Skeletal muscle tissue (tissue), 5 donors: ENCODE measurements around the gene PRSS2. TPM values are rescaled to one million over a fixed set of nuclear protein-coding genes. Genes with fewer than 3 reads are reported as not detected.

Experiments
- H3K27ac ChIP-seq: one replicate; pipeline ENCODE4 v1.7.0; 2013; ENCODE audit warnings: mild to moderate bottlenecking, low read depth, low read length, inconsistent platforms
- H3K27me3 ChIP-seq, 3 donors: one replicate each; pipeline ENCODE4 v1.7.0; 2013; ENCODE audit warnings: low read length in 3 of 3; ENCODE audit not compliant: control insufficient read depth in 3 of 3, insufficient read depth in 3 of 3
- H3K36me3 ChIP-seq, 3 donors: one replicate each; pipeline ENCODE4 v1.7.0; 2013; ENCODE audit warnings: low read length in 3 of 3; ENCODE audit not compliant: control insufficient read depth in 3 of 3, insufficient read depth in 3 of 3
- H3K4me1 ChIP-seq, 3 donors: one replicate each; pipeline ENCODE4 v1.7.0; 2013; ENCODE audit warnings: low read length in 3 of 3, mild to moderate bottlenecking in 3 of 3; ENCODE audit not compliant: control insufficient read depth in 3 of 3, insufficient read depth in 3 of 3
- H3K4me3 ChIP-seq, 3 donors: one replicate each; pipeline ENCODE4 v1.7.0; 2013; ENCODE audit warnings: low read length in 3 of 3
- H3K9ac ChIP-seq, 3 donors: one replicate each; pipeline ENCODE4 v1.7.0; 2013; ENCODE audit warnings: low read length in 3 of 3, mild to moderate bottlenecking in 3 of 3, moderate library complexity in 2 of 3, low read depth in 1 of 3
- H3K9me3 ChIP-seq, 3 donors: one replicate each; pipeline ENCODE4 v1.7.0; 2013; ENCODE audit warnings: low read length in 3 of 3; ENCODE audit not compliant: control insufficient read depth in 3 of 3
- small RNA-seq: library from RNA; depleted of rRNA; stranded (forward); fragments of <200 nt; gene quantifications from one replicate; pipeline ENCODE3, GENCODE V24; 2014
- total RNA-seq: library from RNA; depleted of rRNA; stranded (reverse); fragments of >200 nt; gene quantifications from one replicate; pipeline ENCODE4 v1.2.3, GENCODE V29; 2014
- donor health status: Osteomylitis.

Gene PRSS2
- total RNA-seq, 1 donor from 2014 or later, result not detected

GRCh38 chr7:142815134-142815533 lies 44.4 kb downstream of the PRSS2 start:
- H3K27me3 ChIP-seq, result peaks cover 7 to 21% (median 16%) of the 10 kb centered on the region in 3 donors

GRCh38 chr7:142817506-142817905 lies 46.7 kb downstream of the PRSS2 start:
- Histone ChIP-seq H3K4me1 (no peaks in the 10 kb centered on the region), H3K36me3 (no peaks in the 10 kb centered on the region), H3K27ac (no peak overlapping the region), H3K9me3 (no peaks in the 10 kb centered on the region), H3K27me3 (peaks cover 7 to 18% (median 11%) of the 10 kb centered on the region in 3 donors), H3K4me3 (no peak overlapping the region), H3K9ac (no peak overlapping the region)

More at GRCh38 chr7:142815134-142815533, 44.4 kb downstream of the PRSS2 start:
- Histone ChIP-seq H3K4me3 (no peak overlapping the region), H3K9ac (no peak overlapping the region), H3K9me3 (no peaks in the 10 kb centered on the region), H3K27ac (no peak overlapping the region), H3K4me1 (no peaks in the 10 kb centered on the region), H3K36me3 (no peaks in the 10 kb centered on the region)

GRCh38 chr7:142819530-142819929 lies 48.8 kb downstream of the PRSS2 start:
- Histone ChIP-seq H3K4me1 (no peaks in the 10 kb centered on the region), H3K9me3 (no peaks in the 10 kb centered on the region), H3K9ac (no peak overlapping the region), H3K27me3 (peaks cover 7 to 14% (median 11%) of the 10 kb centered on the region in 3 donors), H3K4me3 (no peak overlapping the region), H3K27ac (no peak overlapping the region), H3K36me3 (no peaks in the 10 kb centered on the region)

GRCh38 chr7:142822714-142823113 lies 51.9 kb downstream of the PRSS2 start:
- Histone ChIP-seq H3K9me3 (no peaks in the 10 kb centered on the region), H3K27me3 (no peaks in the 10 kb centered on the region), H3K27ac (no peak overlapping the region), H3K36me3 (no peaks in the 10 kb centered on the region), H3K9ac (no peak overlapping the region), H3K4me1 (no peaks in the 10 kb centered on the region), H3K4me3 (no peak overlapping the region)

Small RNA genes lying within 50 kb of the gene (small RNA-seq; reads per million reads assigned to genes)
- gene TRBD1, result not detected
- gene TRBJ1-1, result not detected
- gene TRBJ1-2, result not detected
- gene TRBJ1-3, result not detected
- gene TRBJ1-4, result not detected
- not detected for gene TRBJ1-5
- gene TRBJ1-6, result not detected
- gene TRBJ2-1, result not detected
- not detected for gene TRBJ2-2
- not detected for gene TRBJ2-2P
- gene TRBJ2-3, result not detected
- gene TRBJ2-4, result not detected
- gene TRBJ2-5, result not detected
- gene TRBJ2-6, result not detected
- gene TRBJ2-7, result not detected

Other genes with a start within 250 kb of the PRSS2 start
- gene PRSS1, start 21.5 kb upstream of the PRSS2 start, total RNA-seq, result not detected
- 1.0 TPM for gene EPHB6, start 84.1 kb downstream of the PRSS2 start, total RNA-seq
- not detected for gene TRPV6, start 114.8 kb downstream of the PRSS2 start, total RNA-seq
- not detected for gene TRPV5, start 162.8 kb downstream of the PRSS2 start, total RNA-seq
- not detected for gene LLCFC1, start 168.5 kb downstream of the PRSS2 start, total RNA-seq
- 3.1 TPM for gene KEL, start 191.4 kb downstream of the PRSS2 start, total RNA-seq